Suprapubic skin (tissue), 4 donors: ENCODE measurements around the gene THOC6.

Source experiments
- CTCF ChIP-seq, 2 donors: fragments of 200-600 bp in 1 of 2; fragments of 450-650 bp in 1 of 2; sonication (generic) in 1 of 2; IDR thresholded peaks; one replicate each; pipeline ENCODE4 v1.5.1; 2016 to 2019; ENCODE audit warnings: antibody characterized with exemption in 2 of 2, mild to moderate bottlenecking in 1 of 2, moderate library complexity in 1 of 2
- EP300 ChIP-seq: sonication (generic); formaldehyde crosslinking; IDR thresholded peaks from one replicate; pipeline ENCODE4 v1.6.1; 2017; ENCODE audit warnings: antibody characterized with exemption
- POLR2A ChIP-seq, 2 donors: fragments of 450-650 bp; IDR thresholded peaks; one replicate each; pipeline ENCODE4 v1.6.1; 2017; ENCODE audit warnings: antibody characterized with exemption in 2 of 2, mild to moderate bottlenecking in 2 of 2, moderate library complexity in 2 of 2
- POLR2AphosphoS5 ChIP-seq, 3 donors: sonication (generic); formaldehyde crosslinking; IDR thresholded peaks; one replicate each; pipeline ENCODE4 v1.6.1; 2017; ENCODE audit warnings: antibody characterized with exemption in 3 of 3

- no peak for TF ChIP-seq CTCF (IDR thresholded peaks at IDR 0.05)
- TF ChIP-seq EP300 = no peak
- TF ChIP-seq POLR2A (IDR thresholded peaks at IDR 0.05) = peak in 1 of 2 donors; percentile 80
- peak in 1 of 3 donors; percentile 24 for TF ChIP-seq POLR2AphosphoS5 (IDR thresholded peaks at IDR 0.05)
Measured at GRCh38 chr16:3020247-3020603, 3.6 kb upstream of the THOC6 start, which contains the start of gene TNFRSF12A.
